MM.1S (cell line): ENCODE measurements around the gene CCDC167.

Source experiments
- DNase-seq: peaks from one replicate; pipeline ENCODE4 v3.0.0-alpha.2; 2015
- H2AFZ ChIP-seq: fragments of 300-600 bp; sonication (generic); 2 replicates; pipeline ENCODE4 v1.6.0; 2016; ENCODE audit warnings: antibody characterized with exemption, low read length
- H3F3A ChIP-seq: fragments of 300-600 bp; sonication (generic); 2 replicates; pipeline ENCODE4 v1.6.1; 2016; ENCODE audit warnings: mild to moderate bottlenecking, antibody characterized with exemption, low read length, moderate library complexity, mixed read lengths; ENCODE audit not compliant: insufficient read depth
- H3K27ac ChIP-seq: fragments of 300-600 bp; sonication (generic); 2 replicates; pipeline ENCODE4 v1.5.1; 2016; ENCODE audit warnings: mild to moderate bottlenecking, low read length
- H3K27me3 ChIP-seq: fragments of 300-600 bp; sonication (generic); replicated peaks from 2 replicates; pipeline ENCODE4 v1.6.0; 2016; ENCODE audit warnings: low read length; ENCODE audit not compliant: insufficient read depth
- H3K36me3 ChIP-seq: fragments of 300-600 bp; sonication (generic); replicated peaks from 2 replicates; pipeline ENCODE4 v1.6.1; 2016; ENCODE audit warnings: mild to moderate bottlenecking, low read length, mixed read lengths; ENCODE audit not compliant: insufficient read depth
- H3K4me1 ChIP-seq: fragments of 300-600 bp; sonication (generic); 2 replicates; pipeline ENCODE4 v1.6.1; 2016; ENCODE audit warnings: low read length, mixed read lengths
- H3K4me2 ChIP-seq: fragments of 300-600 bp; sonication (generic); 2 replicates; pipeline ENCODE4 v1.6.0; 2016; ENCODE audit warnings: low read depth, low read length
- H3K4me3 ChIP-seq: fragments of 300-600 bp; sonication (generic); 2 replicates; pipeline ENCODE4 v1.5.1; 2016; ENCODE audit warnings: low read length, mixed read lengths
- H3K79me2 ChIP-seq: fragments of 300-600 bp; sonication (generic); 2 replicates; pipeline ENCODE4 v1.6.1; 2016; ENCODE audit warnings: mixed run types, low read length, mixed read lengths
- H3K9ac ChIP-seq: fragments of 300-600 bp; sonication (generic); 2 replicates; pipeline ENCODE4 v1.6.1; 2016; ENCODE audit warnings: low read length, mixed read lengths
- H3K9me2 ChIP-seq: fragments of 300-600 bp; sonication (generic); replicated peaks from 2 replicates; pipeline ENCODE4 v1.6.1; 2016; ENCODE audit warnings: mild to moderate bottlenecking, low read length, mixed read lengths; ENCODE audit not compliant: insufficient read depth
- H3K9me3 ChIP-seq: fragments of 300-600 bp; sonication (generic); replicated peaks from 2 replicates; pipeline ENCODE4 v1.6.1; 2016; ENCODE audit warnings: mild to moderate bottlenecking, low read length, mixed read lengths; ENCODE audit not compliant: insufficient read depth
- H4K20me1 ChIP-seq: fragments of 300-600 bp; sonication (generic); 2 replicates; pipeline ENCODE4 v1.6.1; 2016; ENCODE audit warnings: mild to moderate bottlenecking, low read length, moderate library complexity, mixed read lengths; ENCODE audit not compliant: insufficient read depth
- CTCF ChIP-seq: fragments of 300-600 bp; sonication (generic); IDR thresholded peaks from 2 replicates; pipeline ENCODE4 v1.5.1; 2016; ENCODE audit warnings: antibody characterized with exemption, low read length, mixed read lengths
- EZH2 ChIP-seq: fragments of 300-600 bp; sonication (generic); optimal IDR thresholded peaks from 2 replicates; pipeline ENCODE3; 2017; ENCODE audit warnings: low read depth, mild to moderate bottlenecking, antibody characterized with exemption, low read length, mixed read lengths
- EZH2phosphoT487 ChIP-seq: fragments of 300-600 bp; sonication (generic); IDR thresholded peaks from 2 replicates; pipeline ENCODE4 v1.6.1; 2018; ENCODE audit warnings: antibody characterized with exemption, low read length

Gene CCDC167

GRCh38 chr6:37530297-37530696 is 30.6 kb upstream of the CCDC167 start:
- no peaks in the 10 kb centered on the region for H3K9me3 ChIP-seq

GRCh38 chr6:37528541-37528940 is 28.8 kb upstream of the CCDC167 start:
- Histone ChIP-seq H3K4me3 (no peak overlapping the region), H3K4me1 (no peaks in the 10 kb centered on the region), H3K27me3 (peaks cover 32% of the 10 kb centered on the region), H3K9me2 (no peaks in the 10 kb centered on the region), H3K9me3 (no peaks in the 10 kb centered on the region), H3F3A (no peaks in the 10 kb centered on the region), H3K9ac (no peak overlapping the region), H3K4me2 (no peak overlapping the region), H4K20me1 (no peaks in the 10 kb centered on the region), H3K36me3 (no peaks in the 10 kb centered on the region), H2AFZ (no peak overlapping the region), H3K79me2 (no peaks in the 10 kb centered on the region), H3K27ac (no peak overlapping the region)
- no peak for TF ChIP-seq CTCF
- TF ChIP-seq EZH2phosphoT487, result no peak
- TF ChIP-seq EZH2, result no peak
- DNase-seq, result no peak

More at GRCh38 chr6:37530297-37530696, 30.6 kb upstream of the CCDC167 start:
- no peaks in the 10 kb centered on the region for H4K20me1 ChIP-seq
- no peak overlapping the region for H3K27ac ChIP-seq
- no peaks in the 10 kb centered on the region for H3F3A ChIP-seq
- H3K36me3 ChIP-seq, result no peaks in the 10 kb centered on the region
- H3K79me2 ChIP-seq, result no peaks in the 10 kb centered on the region
- no peak overlapping the region for H3K9ac ChIP-seq
- no peak overlapping the region for H3K4me2 ChIP-seq
- peaks cover 38% of the 10 kb centered on the region for H3K27me3 ChIP-seq
- no peak overlapping the region for H2AFZ ChIP-seq
- no peaks in the 10 kb centered on the region for H3K9me2 ChIP-seq
- no peaks in the 10 kb centered on the region for H3K4me1 ChIP-seq
- TF ChIP-seq CTCF, result no peak
- DNase-seq, result no peak
- H3K4me3 ChIP-seq, result no peak overlapping the region

GRCh38 chr6:37525460-37526357 is 26.0 kb upstream of the CCDC167 start:
- Histone ChIP-seq H3K4me1 (no peaks in the 10 kb centered on the region), H3F3A (no peaks in the 10 kb centered on the region), H3K79me2 (no peaks in the 10 kb centered on the region), H3K4me3 (no peak overlapping the region), H3K9me2 (no peaks in the 10 kb centered on the region), H2AFZ (no peak overlapping the region), H3K27ac (no peak overlapping the region), H3K27me3 (peaks cover 16% of the 10 kb centered on the region), H3K9ac (no peak overlapping the region), H4K20me1 (no peaks in the 10 kb centered on the region), H3K36me3 (no peaks in the 10 kb centered on the region), H3K9me3 (no peaks in the 10 kb centered on the region), H3K4me2 (no peak overlapping the region)
- no peak for DNase-seq
- TF ChIP-seq EZH2 (no peak), CTCF (no peak), EZH2phosphoT487 (no peak)
